GM18505 (cell line): ENCODE results near the gene COLGALT1.
"Not testable (repeated sequence)": the region's sequence is repeated elsewhere in the genome, so short reads cannot be mapped to it uniquely, and the experiment has no call there.

Source experiments
- ATAC-seq: cut with Tn5 transposase; IDR thresholded peaks from one replicate; pipeline ENCODE4 v1.9.1; 2021; ENCODE audit not compliant: unreplicated experiment
- POLR2A ChIP-seq: IDR thresholded peaks from 4 replicates; pipeline ENCODE4 v1.6.1; 2011; ENCODE audit warnings: borderline replicate concordance; ENCODE audit not compliant: insufficient read depth, insufficient read length; ENCODE audit errors: extremely low read depth

COLGALT1 gene

DNA sequence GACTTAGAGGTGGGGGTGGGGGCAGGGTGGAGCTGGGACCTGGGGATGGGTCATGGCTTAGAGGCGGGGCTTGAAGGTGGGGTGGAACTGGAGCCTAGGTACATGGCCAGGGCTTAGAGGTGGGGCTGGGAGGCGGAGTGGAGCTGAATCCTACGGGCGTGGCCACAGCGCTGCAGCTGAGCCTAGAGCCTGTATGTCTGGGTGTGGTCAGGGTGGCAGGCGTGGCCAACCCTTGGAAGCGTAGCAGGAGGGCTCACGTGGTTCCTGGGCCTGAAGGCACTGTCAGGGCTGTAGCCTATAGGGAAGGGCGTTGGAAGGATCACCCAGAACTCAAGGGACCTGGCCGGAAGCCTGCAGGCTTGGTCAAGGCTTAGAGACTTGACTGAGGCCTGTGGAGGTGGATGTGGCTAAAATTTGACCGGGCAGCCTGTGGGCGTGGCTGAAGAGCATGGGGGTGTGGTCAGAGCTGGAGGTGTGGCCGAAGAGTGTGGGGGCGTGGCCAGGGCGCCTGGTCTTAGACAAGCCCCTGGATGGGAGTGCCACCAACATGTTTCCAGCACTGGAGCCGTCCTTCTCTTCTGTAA lies 24.3 kb downstream of the COLGALT1 start:
- TF ChIP-seq POLR2A: no peak

DNA sequence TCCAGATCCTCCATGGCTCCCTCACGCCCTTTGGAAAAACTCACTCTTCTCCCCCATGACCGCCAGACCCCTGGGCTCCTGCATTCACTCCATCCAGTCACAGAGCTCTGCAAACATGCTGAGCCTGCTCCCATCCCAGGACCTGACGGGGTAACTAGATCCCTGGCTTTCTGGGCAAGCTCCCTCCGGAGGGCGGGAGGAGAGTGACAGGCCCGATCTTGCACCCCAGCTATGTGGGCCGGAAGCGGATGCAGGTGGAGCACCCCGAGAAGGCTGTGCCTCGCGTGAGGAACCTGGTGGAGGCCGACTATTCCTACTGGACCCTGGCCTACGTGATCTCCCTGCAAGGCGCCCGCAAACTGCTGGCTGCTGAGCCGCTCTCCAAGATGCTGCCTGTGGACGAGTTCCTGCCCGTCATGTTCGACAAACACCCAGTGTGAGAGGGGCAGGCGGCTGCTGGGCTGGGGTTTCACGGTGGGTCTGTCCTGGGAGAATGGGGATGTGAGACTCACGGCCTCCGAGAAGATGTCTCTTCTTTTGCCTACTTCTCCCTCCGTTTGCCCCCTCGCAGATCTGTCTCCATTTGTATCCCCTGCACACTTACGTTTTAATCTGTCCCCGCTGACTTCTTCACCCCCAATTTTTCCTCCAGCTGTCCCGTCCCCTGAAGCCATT lies 25.2 kb downstream of the COLGALT1 start:
- TF ChIP-seq POLR2A: no peak

More for the DNA sequence above, 24.3 kb downstream of the COLGALT1 start:
- no peak for ATAC-seq

DNA sequence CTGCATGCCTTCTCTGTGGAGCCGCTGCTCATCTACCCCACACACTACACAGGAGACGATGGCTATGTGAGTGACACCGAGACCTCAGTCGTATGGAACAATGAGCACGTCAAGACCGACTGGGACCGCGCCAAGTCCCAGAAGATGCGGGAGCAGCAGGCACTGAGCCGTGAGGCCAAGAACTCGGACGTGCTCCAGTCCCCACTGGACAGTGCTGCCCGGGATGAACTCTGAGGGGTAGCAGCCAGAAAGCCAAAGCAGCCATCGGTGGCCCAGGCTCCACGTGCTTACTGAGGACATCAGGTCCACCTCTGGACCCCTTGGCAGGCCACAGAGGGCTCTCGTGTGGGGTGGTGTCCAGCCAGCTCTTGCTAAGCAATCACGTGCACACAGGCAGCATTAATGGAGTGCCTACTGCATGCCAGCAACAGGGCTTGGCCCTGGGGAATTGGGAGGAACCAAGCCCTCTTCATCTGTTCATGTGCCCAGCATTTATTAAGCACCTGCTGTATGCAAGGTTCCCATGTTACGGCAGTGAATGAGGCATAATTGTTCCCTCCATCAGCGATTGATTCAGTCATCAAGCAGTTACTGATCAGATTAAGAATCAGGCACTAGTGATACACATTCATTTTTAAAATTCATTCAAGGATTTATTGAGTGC lies 25.9 kb downstream of the COLGALT1 start:
- TF ChIP-seq POLR2A: no peak
- ATAC-seq: no peak

More for the DNA sequence above, 25.2 kb downstream of the COLGALT1 start:
- no peak for ATAC-seq

DNA sequence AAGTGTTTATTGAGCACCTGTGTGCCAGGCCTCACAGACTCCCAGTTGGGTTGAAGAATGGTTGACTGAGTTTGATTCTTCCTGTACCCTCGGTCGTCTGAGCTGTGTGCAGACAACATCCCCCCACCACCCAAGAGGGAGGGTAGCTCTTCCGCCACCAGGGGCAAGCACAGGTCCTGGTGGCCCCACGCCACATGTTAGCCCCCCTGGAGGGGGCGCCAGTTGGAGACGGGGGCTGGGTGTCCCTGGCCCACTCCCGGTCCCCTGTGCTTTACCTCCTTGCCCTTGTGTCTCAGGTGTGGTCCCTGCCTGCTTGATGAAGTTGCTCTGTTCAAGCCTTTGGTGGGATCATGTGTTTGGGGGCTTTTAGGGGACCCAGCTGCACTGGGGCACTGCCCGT lies 27.2 kb downstream of the COLGALT1 start:
- no peak for ATAC-seq
- TF ChIP-seq POLR2A: no peak

DNA sequence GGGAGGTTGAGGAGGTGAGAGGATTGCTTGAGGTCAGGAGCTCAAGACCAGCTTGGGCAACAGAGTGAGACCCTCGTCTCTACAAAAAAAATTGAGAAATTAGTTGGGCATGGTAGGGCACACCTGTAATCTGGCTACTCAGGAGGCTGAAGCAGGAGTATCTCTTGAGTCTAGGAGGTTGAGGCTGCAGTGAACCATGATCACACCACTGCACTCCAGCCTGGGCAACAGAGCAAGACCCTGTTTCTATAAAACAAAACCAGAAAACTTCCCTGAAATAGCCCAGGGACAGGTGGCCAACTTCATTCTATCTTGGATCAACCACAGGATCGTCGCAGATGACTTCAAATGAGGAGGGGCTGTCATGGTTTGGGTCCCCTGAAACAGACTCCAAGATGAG lies 28.7 kb downstream of the COLGALT1 start:
- no peak for ATAC-seq
- no peak for TF ChIP-seq POLR2A

DNA sequence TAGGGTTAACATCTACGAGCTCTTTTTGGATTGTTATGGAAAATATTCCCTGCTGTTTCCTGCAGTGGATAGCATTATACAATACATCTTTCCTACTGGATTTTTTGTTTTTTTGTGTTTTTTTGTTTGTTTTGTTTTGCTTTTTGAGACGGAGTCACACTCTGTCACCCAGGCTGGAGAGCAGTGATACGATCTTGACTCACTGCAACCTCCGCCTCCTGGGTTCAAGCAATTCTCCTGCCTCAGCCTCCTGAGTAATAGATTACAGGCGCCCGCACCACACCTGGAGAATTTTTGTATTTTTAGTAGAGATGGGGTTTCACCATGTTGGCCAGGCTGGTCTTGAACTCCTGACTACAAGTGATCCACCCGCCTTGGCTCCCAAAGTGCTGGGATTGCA lies 29.9 kb downstream of the COLGALT1 start:
- ATAC-seq: not testable (repeated sequence)

DNA sequence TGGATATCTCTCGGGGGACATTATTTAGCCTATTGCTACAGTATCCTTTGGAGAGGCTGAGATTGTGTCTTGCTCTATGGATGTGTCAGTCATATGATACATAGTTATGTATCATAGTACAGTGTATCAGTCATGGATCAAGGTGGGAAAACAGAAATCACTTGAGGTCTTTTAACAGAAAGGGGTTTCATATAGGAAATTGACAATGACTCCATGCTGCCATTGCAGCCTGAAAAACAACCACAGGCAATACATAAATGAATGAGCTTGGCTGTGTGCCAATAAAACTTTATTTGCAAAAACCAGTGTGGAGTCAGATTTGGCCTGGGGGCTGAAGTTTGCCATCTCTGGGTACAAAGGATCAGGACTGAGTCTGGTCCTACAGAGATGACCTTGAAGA lies 35.4 kb downstream of the COLGALT1 start:
- ATAC-seq: no peak
- no peak for TF ChIP-seq POLR2A

DNA sequence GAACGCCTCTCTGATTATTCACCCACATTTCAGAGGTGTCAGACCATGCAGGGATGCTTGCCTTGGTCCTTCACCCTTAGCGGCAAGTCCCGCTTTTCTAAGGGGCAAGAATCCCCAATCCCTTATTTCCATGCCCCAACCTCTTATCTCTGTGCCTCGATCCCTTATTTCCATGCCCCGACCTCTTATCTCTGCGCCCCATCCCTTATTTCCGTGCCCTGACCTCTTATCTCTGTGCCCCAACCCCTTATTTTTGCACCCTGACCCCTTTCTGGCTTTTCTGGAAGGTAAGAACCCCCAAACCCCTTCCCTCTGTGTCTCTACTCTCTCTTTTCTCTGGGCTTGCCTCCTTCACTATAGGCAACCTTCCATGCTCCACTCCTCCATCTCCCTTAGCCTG lies 38.8 kb downstream of the COLGALT1 start:
- not testable (repeated sequence) for ATAC-seq

DNA sequence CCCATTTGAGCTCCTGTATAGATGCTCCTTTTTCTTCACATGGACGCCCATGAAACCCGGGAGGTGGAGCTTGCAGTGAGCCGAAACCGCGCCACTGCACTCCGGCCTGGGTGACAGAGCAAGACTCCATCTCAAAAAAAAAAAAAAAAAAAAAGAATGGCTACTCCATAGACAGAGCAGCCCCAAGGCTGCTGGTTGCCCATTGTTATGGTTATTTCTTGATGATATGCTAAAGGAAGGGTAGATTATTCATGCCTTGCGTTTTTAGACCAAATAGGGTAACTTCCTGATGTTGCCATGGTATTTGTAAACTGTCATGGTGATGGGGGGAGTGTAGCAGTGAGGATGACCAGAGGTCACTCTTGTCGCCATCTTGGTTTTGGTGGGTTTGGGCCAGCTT lies 42.6 kb downstream of the COLGALT1 start:
- not testable (repeated sequence) for ATAC-seq

DNA sequence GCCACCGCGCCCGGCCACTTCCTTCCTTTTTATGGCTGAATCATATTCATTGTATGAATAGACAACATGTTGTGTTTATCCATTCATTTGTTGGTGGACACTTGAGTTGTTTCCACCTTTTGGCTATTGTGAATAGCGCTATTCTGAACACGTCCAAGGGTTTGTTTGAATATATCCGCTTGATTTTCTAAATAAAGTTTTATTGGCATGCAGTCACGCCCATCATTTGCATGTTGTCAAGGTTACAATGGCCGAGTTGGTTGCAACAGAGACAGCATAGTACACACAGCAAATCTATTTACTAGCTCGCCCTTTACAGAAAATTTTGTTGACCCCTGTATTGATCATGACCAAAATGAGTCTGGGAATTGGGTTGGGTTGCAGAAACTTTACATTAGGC lies 43.5 kb downstream of the COLGALT1 start:
- no peak for TF ChIP-seq POLR2A

DNA sequence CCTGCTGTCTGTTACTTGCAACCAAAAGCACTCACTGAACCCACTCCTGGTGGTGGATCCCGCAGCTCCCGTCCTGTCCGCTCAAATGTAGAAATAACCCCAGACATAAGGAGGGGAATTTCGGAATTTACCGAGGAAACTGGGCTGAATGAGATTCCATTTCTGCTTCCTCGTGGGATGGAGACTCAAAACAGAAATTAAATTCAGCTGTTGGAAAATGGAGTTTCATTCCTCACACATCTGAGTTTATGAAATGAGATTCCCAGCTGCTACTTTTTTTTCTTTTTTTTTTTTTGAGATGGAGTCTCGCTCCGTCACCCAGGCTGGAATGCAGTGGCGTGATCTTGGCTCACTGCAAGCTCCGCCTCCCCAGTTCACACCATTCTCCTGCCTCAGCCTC lies 44.3 kb downstream of the COLGALT1 start:
- no peak for ATAC-seq
- no peak for TF ChIP-seq POLR2A

More for the DNA sequence above, 43.5 kb downstream of the COLGALT1 start:
- no peak for ATAC-seq

DNA sequence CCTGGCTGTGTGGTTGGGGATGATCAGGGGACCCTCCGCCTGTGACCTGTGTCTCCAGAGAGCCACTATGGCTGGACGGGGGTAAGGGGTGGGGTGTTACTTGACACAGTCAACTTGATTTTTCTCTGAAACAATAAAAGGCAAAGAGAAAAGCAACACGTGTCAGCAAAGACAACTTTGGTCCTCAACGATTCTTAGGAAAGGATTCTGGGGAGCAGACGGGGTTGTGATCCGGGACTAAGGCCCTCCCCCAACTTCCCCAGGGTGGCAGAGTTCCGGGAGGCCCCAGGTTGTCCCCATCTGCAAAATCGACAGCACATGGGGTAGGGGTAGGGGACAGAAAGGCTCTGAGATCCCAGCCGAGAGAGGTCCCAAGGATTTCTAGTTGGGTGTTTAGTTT lies 46.2 kb downstream of the COLGALT1 start:
- TF ChIP-seq POLR2A: no peak
- ATAC-seq: no peak

DNA sequence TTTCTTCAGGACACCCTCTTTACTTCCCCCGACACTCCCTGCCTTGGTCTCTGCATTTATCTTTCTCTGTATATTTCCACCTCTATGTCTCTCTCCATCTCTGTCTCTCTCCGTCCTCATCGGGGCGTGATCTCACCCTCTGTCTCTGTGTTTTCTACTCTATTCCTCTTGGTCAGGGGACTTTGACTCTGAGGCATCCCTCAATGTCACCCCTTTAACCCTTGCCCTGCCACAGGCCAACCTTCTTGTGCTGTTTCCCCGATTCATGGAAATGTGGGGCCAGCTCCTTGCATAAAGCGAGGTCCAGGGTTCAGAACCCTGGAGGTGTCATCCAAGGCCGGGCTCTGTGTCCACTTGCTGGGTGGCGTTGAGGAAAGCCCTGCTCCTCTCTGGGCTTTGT lies 46.8 kb downstream of the COLGALT1 start:
- ATAC-seq: no peak
- no peak for TF ChIP-seq POLR2A

DNA sequence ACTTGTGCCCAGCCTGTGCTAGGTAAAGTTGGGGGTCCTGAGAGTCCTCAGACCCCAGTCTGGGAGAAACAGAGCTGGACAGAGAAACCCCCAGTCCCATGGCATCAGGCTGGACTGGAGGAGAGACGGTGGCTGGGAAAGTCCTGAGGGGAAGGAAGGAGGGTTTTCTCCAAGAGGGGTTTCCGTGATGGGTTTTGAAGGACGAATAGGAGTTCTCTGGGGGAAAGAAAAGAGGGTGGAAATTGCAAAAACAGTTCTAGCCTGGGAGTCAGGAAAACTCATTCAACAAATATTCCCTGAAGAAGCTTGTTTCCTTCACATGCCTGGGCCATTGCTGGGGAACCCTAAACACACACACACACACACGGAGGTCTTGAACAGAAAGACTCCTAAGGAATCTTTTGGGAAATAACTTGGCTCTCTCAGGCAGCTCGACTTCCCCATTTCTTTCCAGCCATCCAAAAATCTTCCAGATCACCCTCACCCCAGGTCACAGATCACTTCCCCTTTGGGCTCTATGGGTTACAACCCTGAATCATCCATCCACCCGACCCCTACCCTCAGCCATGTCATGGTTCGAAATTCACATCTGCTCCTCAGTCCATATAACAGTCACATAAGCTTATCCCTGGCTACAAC lies 47.5 kb downstream of the COLGALT1 start:
- no peak for TF ChIP-seq POLR2A
- ATAC-seq: no peak
